HG02588 (cell line): ENCODE results near the gene ISX.

Experiments used
- ATAC-seq: cut with Tn5 transposase; IDR thresholded peaks from one replicate; pipeline ENCODE4 v1.9.1; 2021; ENCODE audit warnings: mild to moderate bottlenecking, moderate library complexity; ENCODE audit not compliant: unreplicated experiment

ISX gene

GRCh38 chr22:35051791-35052190 lies 14.2 kb upstream of the ISX start:
- ATAC-seq = no peak

DNA sequence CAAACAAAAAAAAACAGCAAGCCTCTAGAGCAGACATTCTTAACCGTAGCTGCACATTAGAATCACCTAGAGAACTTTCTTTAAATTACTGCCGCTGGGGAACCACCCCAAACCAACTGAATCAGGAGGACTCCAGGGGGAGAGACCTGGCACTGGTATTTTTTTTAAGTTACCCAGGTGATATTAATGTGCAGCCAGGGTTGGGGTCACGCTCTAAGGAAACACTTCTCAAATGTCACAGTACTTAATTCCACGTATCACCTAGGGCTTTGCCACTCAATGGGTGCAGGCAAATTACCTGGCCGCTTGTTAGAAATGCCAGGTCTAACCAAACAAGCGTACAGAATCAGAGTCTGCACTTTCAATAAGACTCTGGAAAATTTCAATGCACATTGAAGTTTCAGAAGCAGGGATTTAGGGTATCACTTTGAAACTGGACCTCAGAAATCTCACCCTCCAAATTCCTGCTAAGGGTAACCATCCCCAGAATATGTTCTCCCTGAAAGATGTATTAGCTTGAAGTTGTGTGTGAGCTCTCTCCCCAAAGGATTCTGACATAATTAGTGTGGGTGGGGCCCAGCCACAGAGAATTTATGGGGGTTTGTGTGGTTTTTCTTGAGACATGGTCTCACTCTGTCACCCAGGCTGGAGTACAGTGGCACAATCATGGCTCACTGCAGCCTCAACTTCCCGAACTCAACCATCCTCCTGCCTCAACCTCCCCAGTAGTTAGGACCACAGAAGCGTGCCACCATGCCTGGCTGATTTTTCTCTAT lies 12.7 kb upstream of the ISX start:
- ATAC-seq = no peak

GRCh38 chr22:35054064-35054463 lies 11.9 kb upstream of the ISX start:
- ATAC-seq = no peak

- ATAC-seq = no peak
Observed at GRCh38 chr22:35056486-35056885, 9.5 kb upstream of the ISX start.

- ATAC-seq = no peak
Observed at GRCh38 chr22:35057155-35057554, 8.8 kb upstream of the ISX start.

GRCh38 chr22:35059632-35060031 lies 6.3 kb upstream of the ISX start:
- ATAC-seq = no peak

GRCh38 chr22:35064664-35065063 lies 1.3 kb upstream of the ISX start:
- no peak for ATAC-seq

DNA sequence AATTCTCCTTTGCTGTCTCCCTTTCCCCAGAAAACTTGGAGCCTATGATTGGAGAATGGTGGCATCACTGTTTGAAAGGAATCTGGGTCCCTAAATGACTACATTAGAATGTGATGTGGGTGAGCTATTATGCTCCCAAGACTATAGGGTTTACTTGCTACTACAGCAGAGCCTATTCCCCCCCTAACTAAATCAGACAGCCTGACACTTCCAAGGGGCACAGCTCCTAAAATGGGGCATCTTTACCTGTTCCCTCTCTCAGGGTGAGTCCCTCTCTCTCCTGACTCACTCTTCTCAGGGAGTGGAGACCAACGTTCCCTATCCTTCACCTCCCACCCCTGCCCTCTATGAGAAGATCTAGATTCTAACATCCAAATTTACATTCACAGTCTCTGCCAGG lies 775 bp upstream of the ISX start:
- no peak for ATAC-seq

DNA sequence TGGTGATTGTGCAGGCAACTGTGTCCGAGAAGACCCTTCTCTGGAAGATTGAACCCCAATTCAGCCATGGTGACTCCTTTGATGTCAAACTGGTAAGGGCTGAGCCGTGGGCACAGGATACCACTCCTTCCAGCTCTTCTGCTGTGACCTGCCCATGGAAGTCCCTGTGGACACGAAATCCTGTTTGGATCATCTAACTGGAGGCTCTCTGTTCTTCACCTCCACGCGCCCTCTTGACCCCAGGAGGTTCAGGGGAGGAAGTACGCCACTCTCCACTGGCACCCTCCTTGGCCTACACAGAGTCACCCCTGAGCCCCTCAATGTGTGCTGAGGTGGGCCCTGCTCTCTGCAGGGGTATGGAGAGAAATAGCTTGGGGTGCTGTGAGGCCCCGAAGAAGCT lies 810 bp downstream of the ISX start:
- no peak for ATAC-seq

- ATAC-seq = no peak
Observed at GRCh38 chr22:35069541-35069940, 3.6 kb downstream of the ISX start.

DNA sequence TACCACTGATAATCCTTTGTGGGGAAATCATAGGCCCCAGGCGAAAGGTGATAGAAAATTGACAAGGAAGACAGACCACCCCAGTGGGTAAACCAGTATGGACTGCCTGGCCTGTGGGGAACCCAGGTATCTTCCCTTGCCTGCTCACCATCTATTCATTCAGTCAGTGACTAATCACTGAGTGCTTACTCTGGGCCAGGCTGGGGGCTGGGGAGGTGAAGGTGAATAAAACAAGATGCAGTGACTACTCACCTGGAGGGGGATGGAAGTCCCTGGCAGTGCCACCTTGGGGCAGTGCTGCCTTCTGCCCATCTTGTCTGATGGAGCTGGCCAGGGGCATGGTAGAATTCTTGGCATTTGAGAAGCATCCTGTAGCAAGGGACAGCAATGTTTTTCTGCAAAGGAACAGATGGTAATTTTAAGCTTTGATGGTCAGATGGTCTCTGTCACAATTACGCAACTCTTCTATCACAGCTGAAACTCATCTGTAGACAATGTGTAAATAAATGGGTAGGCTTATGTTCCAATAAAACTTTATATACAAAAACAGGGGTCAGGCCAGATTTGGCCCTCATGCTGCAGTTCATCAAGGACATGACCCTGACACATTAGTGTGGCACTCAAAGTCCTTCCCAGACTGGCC lies 4.6 kb downstream of the ISX start:
- no peak for ATAC-seq

- ATAC-seq = no peak
Observed at GRCh38 chr22:35071784-35072183, 5.8 kb downstream of the ISX start.

DNA sequence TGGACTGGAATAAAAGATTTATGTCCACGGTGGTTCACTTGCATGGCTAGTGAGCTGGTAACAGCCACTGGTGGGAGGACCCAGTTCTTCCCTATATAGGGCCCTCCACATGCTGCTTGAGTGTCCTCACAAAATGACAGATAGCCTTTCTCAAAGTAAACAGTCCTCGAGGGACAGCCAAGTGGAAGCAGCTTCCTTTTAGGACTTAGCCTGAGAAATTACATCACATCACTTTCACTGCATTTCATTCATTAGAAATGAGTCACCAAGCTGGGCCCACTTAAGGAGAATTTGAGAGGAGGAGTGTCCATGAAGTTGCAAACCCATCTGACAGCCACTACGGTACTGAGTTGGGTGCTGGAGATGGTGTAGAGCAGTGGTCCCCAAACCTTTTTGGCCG lies 7.0 kb downstream of the ISX start:
- ATAC-seq = no peak

- no peak for ATAC-seq
Observed at GRCh38 chr22:35074583-35074982, 8.6 kb downstream of the ISX start.

GRCh38 chr22:35076630-35077029 lies 10.7 kb downstream of the ISX start:
- ATAC-seq = no peak

GRCh38 chr22:35085621-35086020 lies 19.7 kb downstream of the ISX start:
- ATAC-seq = no peak

DNA sequence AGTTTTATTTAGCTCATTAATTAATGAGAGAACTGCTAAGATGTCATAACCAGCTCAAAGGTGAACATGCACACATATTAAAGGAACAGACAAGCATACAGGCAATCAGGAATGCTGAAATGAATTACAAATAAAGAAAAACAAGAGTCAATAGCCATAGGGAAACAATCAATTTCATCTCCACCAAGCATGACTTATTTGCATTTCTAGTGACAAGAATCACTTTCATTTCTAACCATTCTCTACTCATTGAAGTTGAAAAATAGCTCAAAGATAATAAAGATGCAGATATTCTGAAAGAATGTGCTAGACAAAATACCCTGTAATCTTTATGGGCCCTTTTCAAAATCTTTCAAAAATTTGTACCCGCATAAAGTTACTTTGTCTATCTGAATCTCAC lies 23.2 kb downstream of the ISX start:
- ATAC-seq = no peak

DNA sequence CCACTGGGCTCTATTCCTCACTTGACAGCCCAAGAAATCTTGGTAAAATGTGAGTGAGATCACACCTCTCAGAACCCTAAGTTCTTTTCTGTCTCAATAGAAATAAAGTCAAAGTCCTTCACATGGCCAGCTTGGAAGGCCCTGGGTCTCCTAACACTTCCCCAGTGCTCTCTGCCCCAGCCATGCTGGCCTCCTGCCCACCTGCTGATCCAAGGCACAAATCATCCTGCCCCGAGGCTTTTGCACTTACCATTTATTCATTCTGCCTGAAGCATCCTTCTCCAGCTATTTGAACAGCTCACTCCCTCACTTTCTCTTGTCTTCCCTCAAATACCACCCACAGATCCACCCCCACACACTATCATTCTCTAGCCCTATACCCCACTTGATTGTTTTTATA lies 26.4 kb downstream of the ISX start:
- ATAC-seq = no peak

- ATAC-seq = no peak
Observed at GRCh38 chr22:35098921-35099320, 33.0 kb downstream of the ISX start.

- no peak for ATAC-seq
Observed at GRCh38 chr22:35099883-35100282, 33.9 kb downstream of the ISX start.

- no peak for ATAC-seq
Observed at GRCh38 chr22:35102663-35103062, 36.7 kb downstream of the ISX start.

GRCh38 chr22:35103761-35104160 lies 37.8 kb downstream of the ISX start:
- no peak for ATAC-seq

GRCh38 chr22:35104491-35104890 lies 38.5 kb downstream of the ISX start:
- no peak for ATAC-seq
